PC-3 (cell line): ENCODE results near the gene GPC6.
"Not testable (repeated sequence)": the region's sequence is repeated elsewhere in the genome, so short reads cannot be mapped to it uniquely, and the experiment has no call there.

Experiments used
- EZH2 ChIP-seq: fragments of 300-600 bp; sonication (generic); IDR thresholded peaks from one replicate; pipeline ENCODE4 v1.6.1; 2017; ENCODE audit warnings: antibody characterized with exemption, mild to moderate bottlenecking, low read length; ENCODE audit not compliant: unreplicated experiment
- EZH2phosphoT487 ChIP-seq: fragments of 300-600 bp; sonication (generic); IDR thresholded peaks from 2 replicates; pipeline ENCODE4 v1.6.1; 2018; ENCODE audit warnings: mild to moderate bottlenecking, antibody characterized with exemption, low read length, borderline replicate concordance
- TF ChIP-seq, protein P1 (sequence below): fragments of 300-600 bp; sonication (generic); conservative IDR thresholded peaks from 2 replicates; pipeline ENCODE4 v1.5.1; 2017; ENCODE audit warnings: antibody characterized with exemption, low read depth, mild to moderate bottlenecking, low read length

DNA sequence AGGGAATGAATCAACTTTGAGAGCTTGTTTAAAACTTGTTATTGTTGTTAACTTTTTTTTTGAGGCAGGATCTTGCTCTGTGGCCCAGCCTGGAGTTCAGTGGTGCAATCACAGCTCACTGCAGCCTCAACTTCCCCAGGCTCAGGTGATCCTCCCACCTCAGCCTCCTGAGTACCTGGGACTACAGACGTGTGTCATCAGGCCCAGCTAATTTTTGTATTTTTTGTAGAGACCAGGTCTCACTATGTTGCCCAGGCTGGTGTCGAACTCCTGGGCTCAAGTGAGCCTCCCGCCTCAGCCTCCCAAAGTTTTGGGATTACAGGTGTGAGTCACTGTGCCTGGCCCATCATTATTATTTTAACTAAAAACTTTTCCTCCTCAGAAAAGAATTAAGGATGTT lies 1117.1 kb downstream of the GPC6 start:
- not testable (repeated sequence) for TF ChIP-seq EZH2, EZH2phosphoT487
- TF ChIP-seq, protein P1, sequence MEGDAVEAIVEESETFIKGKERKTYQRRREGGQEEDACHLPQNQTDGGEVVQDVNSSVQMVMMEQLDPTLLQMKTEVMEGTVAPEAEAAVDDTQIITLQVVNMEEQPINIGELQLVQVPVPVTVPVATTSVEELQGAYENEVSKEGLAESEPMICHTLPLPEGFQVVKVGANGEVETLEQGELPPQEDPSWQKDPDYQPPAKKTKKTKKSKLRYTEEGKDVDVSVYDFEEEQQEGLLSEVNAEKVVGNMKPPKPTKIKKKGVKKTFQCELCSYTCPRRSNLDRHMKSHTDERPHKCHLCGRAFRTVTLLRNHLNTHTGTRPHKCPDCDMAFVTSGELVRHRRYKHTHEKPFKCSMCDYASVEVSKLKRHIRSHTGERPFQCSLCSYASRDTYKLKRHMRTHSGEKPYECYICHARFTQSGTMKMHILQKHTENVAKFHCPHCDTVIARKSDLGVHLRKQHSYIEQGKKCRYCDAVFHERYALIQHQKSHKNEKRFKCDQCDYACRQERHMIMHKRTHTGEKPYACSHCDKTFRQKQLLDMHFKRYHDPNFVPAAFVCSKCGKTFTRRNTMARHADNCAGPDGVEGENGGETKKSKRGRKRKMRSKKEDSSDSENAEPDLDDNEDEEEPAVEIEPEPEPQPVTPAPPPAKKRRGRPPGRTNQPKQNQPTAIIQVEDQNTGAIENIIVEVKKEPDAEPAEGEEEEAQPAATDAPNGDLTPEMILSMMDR = not testable (repeated sequence)
